Measurements from ENCODE around the gene BID. TPM values are rescaled to one million over a fixed set of nuclear protein-coding genes. Genes with fewer than 3 reads are reported as not detected.

BID gene
- total RNA-seq, 1 experiment from 2014 or later: 44.4 TPM

DNA sequence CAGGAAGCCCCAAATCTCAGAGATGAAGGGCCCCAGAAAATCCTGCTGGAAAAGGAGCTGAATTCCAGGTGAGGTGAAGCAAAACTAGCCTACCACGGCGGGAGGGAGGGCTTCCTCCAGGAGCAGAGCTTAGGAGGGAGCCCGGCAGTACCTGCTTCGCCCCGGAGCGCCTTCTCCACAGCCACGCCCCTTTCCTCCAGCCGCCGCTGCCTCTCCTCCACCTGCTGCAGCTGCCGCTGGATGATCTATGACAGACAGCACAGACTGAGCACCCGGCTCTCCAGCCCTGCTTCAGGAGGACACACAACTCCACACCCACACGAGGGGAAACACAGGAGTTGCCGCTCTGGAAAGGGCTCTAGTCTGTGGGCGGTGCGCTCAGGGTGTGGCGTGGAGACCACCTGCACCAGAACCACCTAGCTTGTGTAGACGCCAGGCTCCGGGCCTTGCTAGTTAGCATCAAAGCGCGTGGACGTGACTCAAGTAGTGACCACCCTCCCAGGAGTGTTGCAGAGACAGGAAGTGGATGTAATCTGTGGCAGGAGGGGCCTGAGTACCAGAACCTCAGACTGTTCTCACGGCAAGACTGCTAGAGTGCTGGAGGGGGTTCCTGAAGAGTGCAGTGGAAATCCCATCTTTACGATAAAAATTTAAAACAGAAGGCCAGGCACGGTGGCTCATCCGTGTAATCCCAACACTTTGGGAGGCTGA lies 34.6 kb upstream of the BID start:
- H3F3A ChIP-seq (ENCODE audit: insufficient read depth, low read depth): no peaks in the 10 kb centered on the region
- no peaks in the 10 kb centered on the region for H4K20me1 ChIP-seq (ENCODE audit: insufficient read depth)
- no peak overlapping the region for H3K4me3 ChIP-seq
- no TSS peak for BruUV-seq (replicated peaks)
- H3K79me2 ChIP-seq (ENCODE audit: low read depth): no peaks in the 10 kb centered on the region
- TF ChIP-seq, protein P1, sequence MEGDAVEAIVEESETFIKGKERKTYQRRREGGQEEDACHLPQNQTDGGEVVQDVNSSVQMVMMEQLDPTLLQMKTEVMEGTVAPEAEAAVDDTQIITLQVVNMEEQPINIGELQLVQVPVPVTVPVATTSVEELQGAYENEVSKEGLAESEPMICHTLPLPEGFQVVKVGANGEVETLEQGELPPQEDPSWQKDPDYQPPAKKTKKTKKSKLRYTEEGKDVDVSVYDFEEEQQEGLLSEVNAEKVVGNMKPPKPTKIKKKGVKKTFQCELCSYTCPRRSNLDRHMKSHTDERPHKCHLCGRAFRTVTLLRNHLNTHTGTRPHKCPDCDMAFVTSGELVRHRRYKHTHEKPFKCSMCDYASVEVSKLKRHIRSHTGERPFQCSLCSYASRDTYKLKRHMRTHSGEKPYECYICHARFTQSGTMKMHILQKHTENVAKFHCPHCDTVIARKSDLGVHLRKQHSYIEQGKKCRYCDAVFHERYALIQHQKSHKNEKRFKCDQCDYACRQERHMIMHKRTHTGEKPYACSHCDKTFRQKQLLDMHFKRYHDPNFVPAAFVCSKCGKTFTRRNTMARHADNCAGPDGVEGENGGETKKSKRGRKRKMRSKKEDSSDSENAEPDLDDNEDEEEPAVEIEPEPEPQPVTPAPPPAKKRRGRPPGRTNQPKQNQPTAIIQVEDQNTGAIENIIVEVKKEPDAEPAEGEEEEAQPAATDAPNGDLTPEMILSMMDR (conservative IDR thresholded peaks at IDR 0.05): no peak
- TF ChIP-seq EZH2 (IDR thresholded peaks at IDR 0.05; ENCODE audit: low read depth): no peak
- CTCF ChIA-PET: interaction anchor here (0.7 kb wide), 1 partner anchor 261 kb away, joined by 3 read pairs; no protein-coding TSS in a partner anchor
- H3K9me2 ChIP-seq (ENCODE audit: insufficient read depth): no peaks in the 10 kb centered on the region
- DNase-seq: no peak
- H3K27ac ChIP-seq: no peak overlapping the region
- POLR2A ChIA-PET (ENCODE audit: unreplicated experiment): no interaction called here
- H3K4me2 ChIP-seq: no peak overlapping the region
- no peaks in the 10 kb centered on the region for H3K4me1 ChIP-seq (replicated peaks; ENCODE audit: insufficient read depth)
- H3K36me3 ChIP-seq (ENCODE audit: low read depth): no peaks in the 10 kb centered on the region
- H2AFZ ChIP-seq: no peak overlapping the region
- H3K27me3 ChIP-seq (ENCODE audit: insufficient read depth, low read depth): no peaks in the 10 kb centered on the region
- intact Hi-C loops (cut with micrococcal nuclease; ENCODE audit: unreplicated experiment): no loop called here
- H3K9me3 ChIP-seq (ENCODE audit: insufficient read depth, low read depth): no peaks in the 10 kb centered on the region

DNA sequence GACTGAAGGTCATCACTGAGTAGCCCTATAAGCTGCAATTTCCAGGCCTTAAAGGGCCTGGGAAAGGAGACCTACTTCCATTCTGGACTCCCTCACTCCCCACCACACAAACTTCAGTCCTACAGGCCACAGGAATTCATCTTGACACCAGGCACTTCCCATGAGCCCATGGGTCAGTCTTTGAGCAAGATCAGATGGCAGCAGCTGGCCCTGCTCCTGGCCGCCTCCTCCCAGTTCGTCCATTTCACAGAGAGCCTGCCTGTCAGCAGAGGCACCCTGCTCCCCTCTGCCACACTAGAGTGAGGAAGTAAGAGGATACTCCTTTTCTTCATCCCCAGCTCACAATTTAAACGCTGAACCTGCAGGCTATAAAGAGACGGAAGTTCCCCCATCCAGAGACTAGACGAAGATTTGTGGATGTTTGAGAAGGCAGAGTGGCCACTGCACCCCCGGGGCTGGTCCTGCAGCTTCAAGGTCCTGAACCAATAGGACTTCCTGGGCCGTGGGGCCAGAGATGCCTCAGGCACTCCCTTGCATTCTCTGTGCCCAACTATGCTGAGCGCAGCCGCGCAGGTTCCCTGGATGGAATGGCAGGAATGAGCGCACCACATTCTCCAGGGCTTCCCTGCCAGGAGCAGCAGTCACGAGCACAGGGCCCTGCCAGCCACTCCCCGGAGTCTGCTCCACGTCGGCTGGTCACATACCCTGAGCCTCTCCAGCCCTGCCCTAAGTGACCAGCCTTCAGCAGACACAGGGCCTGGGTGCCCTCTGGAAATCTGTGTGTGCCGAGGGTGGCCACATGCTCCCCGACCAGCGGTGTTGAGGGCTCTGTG lies 33.5 kb upstream of the BID start:
- Histone ChIP-seq H3K4me2 (no peak overlapping the region), H3K9me3 (ENCODE audit: insufficient read depth, low read depth) (no peaks in the 10 kb centered on the region), H3K4me3 (no peak overlapping the region), H3K4me1 (replicated peaks; ENCODE audit: insufficient read depth) (no peaks in the 10 kb centered on the region), H4K20me1 (ENCODE audit: insufficient read depth) (no peaks in the 10 kb centered on the region), H3K36me3 (ENCODE audit: low read depth) (no peaks in the 10 kb centered on the region), H3K9me2 (ENCODE audit: insufficient read depth) (no peaks in the 10 kb centered on the region), H2AFZ (no peak overlapping the region), H3K27ac (no peak overlapping the region), H3F3A (ENCODE audit: insufficient read depth, low read depth) (no peaks in the 10 kb centered on the region), H3K79me2 (ENCODE audit: low read depth) (no peaks in the 10 kb centered on the region), H3K27me3 (ENCODE audit: insufficient read depth, low read depth) (no peaks in the 10 kb centered on the region)
- intact Hi-C loops (cut with micrococcal nuclease; ENCODE audit: unreplicated experiment): no loop called here
- TF ChIP-seq EZH2 (IDR thresholded peaks at IDR 0.05; ENCODE audit: low read depth): no peak
- TF ChIP-seq, protein P1 (conservative IDR thresholded peaks at IDR 0.05): no peak
- DNase-seq: no peak
- no TSS peak for BruUV-seq (replicated peaks)
- ChIA-PET CTCF (no interaction called here), POLR2A (ENCODE audit: unreplicated experiment) (no interaction called here)

DNA sequence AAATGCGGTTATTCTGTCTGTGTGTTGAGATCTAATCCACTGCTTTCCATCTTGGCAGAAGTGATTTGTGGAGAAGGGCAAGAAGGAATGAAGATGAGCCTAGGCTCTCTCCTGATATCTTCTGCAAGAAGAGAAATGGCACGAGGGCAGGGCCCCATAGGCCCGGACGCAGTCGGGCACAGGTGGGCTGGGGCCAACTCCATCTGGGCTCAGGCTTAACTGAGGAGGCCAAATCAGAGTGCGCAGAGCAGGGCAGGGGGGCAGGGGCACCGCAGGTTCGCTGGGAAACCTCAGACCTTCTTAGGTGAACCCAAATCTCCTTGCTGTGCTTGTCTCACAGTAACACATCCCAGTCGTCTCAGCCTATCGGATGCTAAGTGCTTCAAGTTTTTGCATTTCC lies 32.8 kb upstream of the BID start:
- ChIA-PET CTCF (no interaction called here), POLR2A (ENCODE audit: unreplicated experiment) (no interaction called here)
- intact Hi-C loops (cut with micrococcal nuclease; ENCODE audit: unreplicated experiment): no loop called here
- no peak overlapping the region for H2AFZ ChIP-seq
- DNase-seq: no peak
- H3K27ac ChIP-seq: no peak overlapping the region
- H3K79me2 ChIP-seq (ENCODE audit: low read depth): no peaks in the 10 kb centered on the region
- H3K4me2 ChIP-seq: no peak overlapping the region
- H4K20me1 ChIP-seq (ENCODE audit: insufficient read depth): no peaks in the 10 kb centered on the region
- H3K4me1 ChIP-seq (replicated peaks; ENCODE audit: insufficient read depth): no peaks in the 10 kb centered on the region
- no peak overlapping the region for H3K4me3 ChIP-seq
- H3K9me2 ChIP-seq (ENCODE audit: insufficient read depth): no peaks in the 10 kb centered on the region
- no TSS peak for BruUV-seq (replicated peaks)
- H3K27me3 ChIP-seq (ENCODE audit: insufficient read depth, low read depth): no peaks in the 10 kb centered on the region
- H3K9me3 ChIP-seq (ENCODE audit: insufficient read depth, low read depth): no peaks in the 10 kb centered on the region
- TF ChIP-seq EZH2 (IDR thresholded peaks at IDR 0.05; ENCODE audit: low read depth): no peak
- TF ChIP-seq, protein P1 (conservative IDR thresholded peaks at IDR 0.05): no peak
- no peaks in the 10 kb centered on the region for H3F3A ChIP-seq (ENCODE audit: insufficient read depth, low read depth)
- H3K36me3 ChIP-seq (ENCODE audit: low read depth): no peaks in the 10 kb centered on the region

All from PC-9 (cell line).